ENCODE data around the gene KRTAP4-11. TPM values are rescaled to one million over a fixed set of nuclear protein-coding genes. Genes with fewer than 3 reads are reported as not detected.
"Not testable (repeated sequence)": the region's sequence is repeated elsewhere in the genome, so short reads cannot be mapped to it uniquely, and the experiment has no call there.

The KRTAP4-11 gene
- polyA plus RNA-seq, 1 experiment = not detected

DNA sequence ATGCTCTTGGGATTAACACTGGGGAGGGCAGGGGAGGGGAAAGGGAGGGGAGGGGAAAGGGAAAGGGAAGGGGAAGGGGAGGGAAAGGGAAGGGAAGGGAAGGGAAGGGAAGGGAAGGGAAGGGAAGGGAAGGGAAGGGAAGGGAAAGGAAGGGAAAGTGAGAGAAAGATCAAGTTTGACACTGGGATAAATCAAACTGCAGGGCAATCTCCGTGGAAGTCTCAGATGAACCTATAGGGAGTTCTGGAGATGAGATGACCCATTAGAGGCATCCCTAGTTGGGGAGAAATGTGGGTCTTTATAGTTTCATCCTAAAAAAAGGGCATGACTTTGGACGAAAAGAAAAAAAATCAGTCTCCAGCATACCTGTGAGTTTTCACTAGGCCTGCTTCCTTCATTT is 3.6 kb upstream of the KRTAP4-11 start:
- CTCF ChIA-PET = interaction anchor here (1.2 kb wide), 1 partner anchor 9 kb away, joined by 3 read pairs; no protein-coding TSS in a partner anchor
- H3K4me3 ChIP-seq (ENCODE audit: low read depth, low read length) = no peak overlapping the region
- TF ChIP-seq, protein P1, sequence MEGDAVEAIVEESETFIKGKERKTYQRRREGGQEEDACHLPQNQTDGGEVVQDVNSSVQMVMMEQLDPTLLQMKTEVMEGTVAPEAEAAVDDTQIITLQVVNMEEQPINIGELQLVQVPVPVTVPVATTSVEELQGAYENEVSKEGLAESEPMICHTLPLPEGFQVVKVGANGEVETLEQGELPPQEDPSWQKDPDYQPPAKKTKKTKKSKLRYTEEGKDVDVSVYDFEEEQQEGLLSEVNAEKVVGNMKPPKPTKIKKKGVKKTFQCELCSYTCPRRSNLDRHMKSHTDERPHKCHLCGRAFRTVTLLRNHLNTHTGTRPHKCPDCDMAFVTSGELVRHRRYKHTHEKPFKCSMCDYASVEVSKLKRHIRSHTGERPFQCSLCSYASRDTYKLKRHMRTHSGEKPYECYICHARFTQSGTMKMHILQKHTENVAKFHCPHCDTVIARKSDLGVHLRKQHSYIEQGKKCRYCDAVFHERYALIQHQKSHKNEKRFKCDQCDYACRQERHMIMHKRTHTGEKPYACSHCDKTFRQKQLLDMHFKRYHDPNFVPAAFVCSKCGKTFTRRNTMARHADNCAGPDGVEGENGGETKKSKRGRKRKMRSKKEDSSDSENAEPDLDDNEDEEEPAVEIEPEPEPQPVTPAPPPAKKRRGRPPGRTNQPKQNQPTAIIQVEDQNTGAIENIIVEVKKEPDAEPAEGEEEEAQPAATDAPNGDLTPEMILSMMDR (IDR thresholded peaks at IDR 0.05; ENCODE audit: insufficient read depth, low read depth, low read length) = no peak
- no peak for DNase-seq (ENCODE audit: low read depth)
- POLR2A ChIA-PET = no interaction called here
- no peaks in the 10 kb centered on the region for H3K27me3 ChIP-seq (ENCODE audit: control insufficient read depth, insufficient read depth, low read length)
- no peaks in the 10 kb centered on the region for H3K36me3 ChIP-seq (ENCODE audit: control insufficient read depth, insufficient read depth, low read length)

DNA sequence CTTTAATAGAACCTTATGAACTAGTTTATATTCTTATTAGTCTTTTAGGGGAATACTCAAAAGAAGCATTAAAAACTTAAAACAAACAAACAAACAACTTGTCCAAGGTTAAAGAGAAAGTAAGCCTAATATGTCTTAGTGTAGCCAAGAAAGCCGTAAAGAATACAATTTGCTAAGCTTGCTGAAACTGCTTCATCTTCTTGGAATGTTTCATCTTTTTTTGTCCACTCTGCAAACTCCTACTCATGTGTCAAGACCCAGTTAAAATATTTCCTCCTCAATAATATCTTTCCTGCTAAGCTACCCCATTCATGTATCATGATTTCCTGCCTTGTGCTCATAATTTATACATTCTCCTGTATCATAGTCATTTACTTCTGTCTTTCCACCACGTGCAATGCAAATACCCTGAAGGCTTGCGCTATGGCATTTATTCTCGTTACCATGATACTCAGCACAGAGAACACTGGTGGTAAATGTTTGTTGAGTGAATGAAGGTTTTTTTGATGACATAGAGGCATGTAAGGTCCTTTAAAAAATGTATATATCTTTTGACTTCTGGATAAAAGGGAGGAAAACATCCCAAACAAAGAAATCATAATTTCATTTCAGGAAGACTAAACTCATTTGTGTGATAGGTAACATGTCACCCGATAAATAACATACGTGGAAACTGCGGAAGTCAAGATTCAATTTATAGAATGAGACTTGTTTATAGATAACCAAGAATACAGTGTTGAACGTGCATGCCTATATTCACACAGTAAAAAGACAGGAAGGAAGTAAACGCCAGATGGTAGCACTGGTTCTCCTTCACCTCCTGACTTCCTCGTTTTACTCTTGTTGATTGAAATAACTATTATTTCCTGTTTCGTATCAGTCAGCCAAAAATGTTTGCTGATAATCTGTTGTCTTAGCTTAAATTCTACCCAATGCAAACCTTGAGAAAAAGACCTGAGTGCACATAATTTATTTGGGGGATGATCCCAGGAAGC is 1.8 kb upstream of the KRTAP4-11 start:
- H3K36me3 ChIP-seq (ENCODE audit: control insufficient read depth, insufficient read depth, low read length); CTCF ChIA-PET; POLR2A ChIA-PET; H3K4me3 ChIP-seq (ENCODE audit: low read depth, low read length); DNase-seq (ENCODE audit: low read depth); H3K27me3 ChIP-seq (ENCODE audit: control insufficient read depth, insufficient read depth, low read length): not testable (repeated sequence)

DNA sequence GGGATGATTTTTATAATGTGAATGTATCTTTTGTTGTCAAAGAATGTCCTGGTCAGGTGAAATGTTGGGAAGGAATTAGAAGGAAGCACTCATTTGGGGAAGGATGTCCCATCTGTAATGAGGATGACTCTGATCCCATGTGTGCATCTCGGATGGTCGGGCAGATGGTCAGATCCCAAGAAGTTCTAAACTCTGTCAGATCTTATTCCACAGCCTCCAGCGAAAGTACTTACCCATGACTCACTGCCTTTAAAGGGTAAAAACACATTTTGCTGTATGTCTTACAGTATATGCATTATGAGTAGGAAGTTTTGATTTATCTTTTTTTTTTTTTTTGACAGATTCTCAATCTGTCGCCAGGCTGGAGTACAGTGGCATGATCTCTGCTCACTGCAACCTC is 548 bp upstream of the KRTAP4-11 start:
- Histone ChIP-seq H3K36me3 (ENCODE audit: control insufficient read depth, insufficient read depth, low read length) (peaks cover 4% of the 10 kb centered on the region), H3K27me3 (ENCODE audit: control insufficient read depth, insufficient read depth, low read length) (no peaks in the 10 kb centered on the region), H3K4me3 (ENCODE audit: low read depth, low read length) (no peak overlapping the region)
- ChIA-PET POLR2A (no interaction called here), CTCF (no interaction called here)
- TF ChIP-seq, protein P1 (IDR thresholded peaks at IDR 0.05; ENCODE audit: insufficient read depth, low read depth, low read length) = no peak
- DNase-seq (ENCODE audit: low read depth) = no peak

DNA sequence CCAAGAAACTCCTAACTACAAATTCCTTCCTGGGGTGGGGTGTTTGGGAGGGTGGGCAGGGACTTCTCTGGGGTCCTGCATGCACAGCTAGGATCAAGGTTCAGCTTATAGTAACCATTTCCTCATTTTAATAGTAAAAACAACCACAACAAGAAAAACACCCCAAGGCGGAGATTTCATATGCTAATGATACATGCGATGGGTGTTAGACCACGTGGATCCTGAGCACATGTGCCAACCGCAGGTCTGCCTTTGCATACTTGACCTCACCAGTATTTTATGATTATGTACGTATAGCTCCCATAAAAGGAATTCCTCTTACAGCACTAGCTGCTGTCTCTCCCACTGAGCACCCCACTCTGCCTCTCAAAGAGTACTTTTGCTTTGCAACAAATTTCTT is 1.9 kb downstream of the KRTAP4-11 start:
- ChIA-PET POLR2A (no interaction called here), CTCF (interaction anchor here (1.0 kb wide), 1 partner anchor 10 kb away, joined by 3 read pairs; no protein-coding TSS in a partner anchor)
- no peak overlapping the region for H3K4me3 ChIP-seq (ENCODE audit: low read depth, low read length)
- no peak for DNase-seq (ENCODE audit: low read depth)
- TF ChIP-seq, protein P1 (IDR thresholded peaks at IDR 0.05; ENCODE audit: insufficient read depth, low read depth, low read length) = no peak
- H3K36me3 ChIP-seq (ENCODE audit: control insufficient read depth, insufficient read depth, low read length) = peaks cover 4% of the 10 kb centered on the region
- H3K27me3 ChIP-seq (ENCODE audit: control insufficient read depth, insufficient read depth, low read length) = no peaks in the 10 kb centered on the region

DNA sequence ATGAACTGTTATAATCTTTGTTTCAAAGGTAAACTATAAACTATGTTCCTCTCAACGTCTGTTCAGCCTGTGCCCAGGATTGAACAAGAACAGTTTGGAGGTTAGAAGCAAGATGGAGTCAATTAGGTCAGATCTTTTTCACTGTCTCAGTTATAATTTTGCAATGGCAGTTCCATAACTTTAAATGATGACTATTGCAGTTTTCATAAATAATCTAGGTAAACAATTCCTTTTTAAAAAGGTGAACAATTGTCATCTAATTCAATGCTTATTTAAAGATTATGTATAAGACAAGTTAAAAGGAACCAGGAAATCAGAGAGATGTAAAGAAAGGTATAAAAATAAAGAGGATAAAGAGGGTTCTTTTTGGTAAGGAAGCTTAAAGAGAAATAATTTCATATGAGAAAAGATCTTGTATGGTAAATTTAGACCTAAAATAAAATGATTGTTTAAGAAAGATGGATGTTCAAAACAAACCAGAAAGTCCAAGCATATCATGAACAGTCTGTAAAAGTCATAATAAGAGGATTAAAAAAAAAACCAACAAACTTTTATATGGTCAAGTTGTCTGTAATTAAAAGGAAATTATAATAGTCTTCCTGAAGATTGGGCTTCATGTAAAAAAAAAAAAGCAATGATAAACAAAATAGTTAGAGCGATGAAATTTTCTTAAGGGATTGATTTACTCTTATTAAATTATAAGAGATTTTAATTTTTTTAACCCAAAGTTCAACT is 6.9 kb downstream of the KRTAP4-11 start:
- no peaks in the 10 kb centered on the region for H3K27me3 ChIP-seq (ENCODE audit: control insufficient read depth, insufficient read depth, low read length)
- DNase-seq (ENCODE audit: low read depth) = no peak
- H3K36me3 ChIP-seq (ENCODE audit: control insufficient read depth, insufficient read depth, low read length) = peaks cover 4% of the 10 kb centered on the region
- ChIA-PET POLR2A (no interaction called here), CTCF (interaction anchor here (1.1 kb wide), 1 partner anchor 35 kb away, joined by 3 read pairs; no protein-coding TSS in a partner anchor)
- H3K4me3 ChIP-seq (ENCODE audit: low read depth, low read length) = peak overlapping the region; percentile 5; the same call in 1 of the 2 replicates
- TF ChIP-seq, protein P1 (IDR thresholded peaks at IDR 0.05; ENCODE audit: insufficient read depth, low read depth, low read length) = no peak

DNA sequence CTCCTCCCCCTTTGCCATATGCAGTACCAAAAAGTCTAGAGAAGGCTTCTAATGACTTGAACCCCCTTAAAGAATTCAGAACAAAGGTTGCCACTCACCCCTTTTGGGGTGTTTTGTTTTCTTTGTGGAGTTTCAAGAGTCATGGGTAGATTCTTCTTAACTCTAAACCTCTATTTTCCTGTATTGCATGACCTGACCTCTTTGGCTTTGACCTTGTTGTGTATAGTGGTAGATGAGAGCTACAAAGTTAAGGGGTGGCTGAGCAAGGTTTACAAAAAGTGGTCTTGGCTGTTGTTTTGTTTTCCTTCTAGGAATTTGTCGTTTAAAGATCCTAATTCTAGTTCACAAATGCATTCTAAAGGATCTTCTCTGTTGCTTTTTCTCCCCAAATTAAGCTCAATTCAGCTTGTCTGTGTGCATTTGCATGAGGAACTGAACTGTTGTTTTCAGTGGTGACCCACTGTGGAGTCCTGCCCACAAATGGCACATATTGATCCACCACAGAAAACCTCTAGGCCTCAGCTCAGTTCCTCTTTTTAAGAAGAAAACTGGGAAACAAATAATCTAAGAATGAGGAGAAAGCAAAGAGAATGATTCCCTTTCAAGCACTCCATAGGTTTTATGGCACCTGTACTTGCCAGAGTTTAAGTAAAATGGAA is 9.3 kb downstream of the KRTAP4-11 start:
- peak overlapping the region; percentile 36 for H3K4me3 ChIP-seq (ENCODE audit: low read depth, low read length)
- H3K27me3 ChIP-seq (ENCODE audit: control insufficient read depth, insufficient read depth, low read length); DNase-seq (ENCODE audit: low read depth); H3K36me3 ChIP-seq (ENCODE audit: control insufficient read depth, insufficient read depth, low read length); CTCF ChIA-PET: not testable (repeated sequence)
- POLR2A ChIA-PET = interaction anchor here (0.6 kb wide), 1 partner anchor 439 kb away, joined by 4 read pairs; no protein-coding TSS in a partner anchor

Data from BJ (cell line).